Tibial artery (tissue), 4 donors: Measurements from ENCODE around the gene ZNF556.
A peak's percentile ranks its signal among the peaks of the same experiment; 100 is the strongest.

Experiments used
- DNase-seq, 2 donors: peaks; one replicate each; pipeline ENCODE4 v3.0.0-alpha.2; 2019
- H3K27ac ChIP-seq, 2 donors: fragments of 200-600 bp; sonication (generic) in 1 of 2; 1 replicate in 1 of 2; 2 replicates in 1 of 2; pipeline ENCODE4 v1.5.1; 2018 to 2019; ENCODE audit warnings: mild to moderate bottlenecking in 1 of 2
- H3K27me3 ChIP-seq, 2 donors: fragments of 200-600 bp; sonication (generic) in 1 of 2; one replicate each; pipeline versions ENCODE4 v1.5.1 to v1.6.0; 2016 to 2019
- H3K36me3 ChIP-seq, 3 donors: fragments of 200-600 bp; sonication (generic) in 2 of 3; one replicate each; pipeline ENCODE4 v1.5.1; 2016 to 2019; ENCODE audit warnings: mild to moderate bottlenecking in 2 of 3
- H3K4me1 ChIP-seq, 4 donors: fragments of 200-600 bp; sonication (generic) in 2 of 4; 1 replicate in 3 of 4; 2 replicates in 1 of 4; pipeline ENCODE4 v1.5.1; 2016 to 2019
- H3K4me3 ChIP-seq, 2 donors: fragments of 200-600 bp; sonication (generic) in 1 of 2; 1 replicate in 1 of 2; 2 replicates in 1 of 2; pipeline ENCODE4 v1.5.1; 2018 to 2019; ENCODE audit warnings: mild to moderate bottlenecking in 2 of 2
- H3K9me3 ChIP-seq, 3 donors: fragments of 200-600 bp; sonication (generic) in 1 of 3; one replicate each; pipeline ENCODE4 v1.5.1; 2016 to 2019
- CTCF ChIP-seq, 2 experiments: fragments of 200-600 bp in 1 of 2; fragments of 450-650 bp in 1 of 2; IDR thresholded peaks; one replicate each; pipeline ENCODE4 v1.5.1; 2017 to 2019; ENCODE audit warnings: antibody characterized with exemption in 2 of 2, mild to moderate bottlenecking in 1 of 2, moderate library complexity in 1 of 2
- intact Hi-C: fragments of 100-400 bp; cut with DNase I; formaldehyde crosslinking; loops from one replicate; pipeline ENCODE4 v1.15.0; 2023; ENCODE audit warnings: low total_unique reads

ZNF556 gene

GRCh38 chr19:2867025-2867991 lies at the start of gene ZNF556:
Gene ZNF556 (plus strand): TSS chr19:2867335. CDS start chr19:2867422, 87 bp downstream.
- Histone ChIP-seq H3K27me3 (no peaks in the 10 kb centered on the region), H3K9me3 (no peaks in the 10 kb centered on the region), H3K4me3 (no peak within 1 kb of the TSS), H3K4me1 (no peaks in the 10 kb centered on the region), H3K27ac (no peak within 1 kb of the TSS), H3K36me3 (no peaks in the 10 kb centered on the region)
- intact Hi-C loops = no loop called here
- no peak for DNase-seq
- no peak for TF ChIP-seq CTCF (IDR thresholded peaks at IDR 0.05)

- peak; percentile 97 for DNase-seq
- H3K9me3 ChIP-seq = no peaks in the 10 kb centered on the region
- intact Hi-C loops = no loop called here
- H3K27ac ChIP-seq = peak within 1 kb of the TSS; percentile 59 to 79
- peak; percentile 98 for TF ChIP-seq CTCF (IDR thresholded peaks at IDR 0.05)
- H3K4me3 ChIP-seq = peak within 1 kb of the TSS; percentile 83 to 95
- H3K4me1 ChIP-seq = peaks cover 0 to 17% (median 7%) of the 10 kb centered on the region in 4 donors
- H3K27me3 ChIP-seq = no peaks in the 10 kb centered on the region
- H3K36me3 ChIP-seq = peaks cover 4 to 24% (median 9%) of the 10 kb centered on the region in 3 donors
Measured at GRCh38 chr19:2819540-2820111, 47.5 kb upstream of the ZNF556 start, which contains the start of gene ZNF554. Gene ZNF554 (plus strand): TSS chr19:2819868. CDS start chr19:2820072, 204 bp downstream.

DNA sequence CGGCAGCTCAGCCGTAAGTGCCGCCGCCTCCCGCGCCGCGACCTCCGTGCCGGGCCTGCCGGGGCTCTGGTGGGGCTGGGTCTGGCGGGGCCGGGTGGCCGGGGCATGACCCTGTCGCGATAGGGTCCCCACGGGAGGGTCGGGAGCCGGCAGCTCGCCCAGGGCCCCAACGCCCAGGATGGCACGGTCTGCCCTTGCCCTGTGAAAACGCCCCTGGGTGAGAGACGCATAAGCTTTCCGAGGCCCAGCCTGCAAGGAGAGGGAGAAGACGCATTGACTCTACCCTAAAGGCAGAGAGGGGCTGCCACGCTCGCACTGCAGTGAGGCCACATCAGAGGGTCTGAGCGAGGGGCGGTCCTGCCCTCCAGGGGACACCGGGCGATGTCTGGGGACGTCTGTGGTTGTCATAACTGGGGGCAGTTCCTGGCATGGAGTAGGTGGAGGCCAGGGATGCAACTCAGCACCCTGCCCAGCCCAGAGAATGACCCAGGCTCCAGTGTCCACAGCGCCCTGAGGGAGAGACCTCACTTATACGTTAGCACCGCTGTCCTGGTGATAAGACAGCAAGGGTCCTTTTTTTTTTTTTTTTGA lies 46.9 kb upstream of the ZNF556 start:
- peak overlapping the region; percentile 83 to 95 for H3K4me3 ChIP-seq
- no peak for DNase-seq
- peaks cover 4 to 24% (median 9%) of the 10 kb centered on the region in 3 donors for H3K36me3 ChIP-seq
- intact Hi-C loops = no loop called here
- H3K4me1 ChIP-seq = peaks cover 0 to 17% (median 7%) of the 10 kb centered on the region in 4 donors
- no peak for TF ChIP-seq CTCF (IDR thresholded peaks at IDR 0.05)
- H3K9me3 ChIP-seq = no peaks in the 10 kb centered on the region
- peak overlapping the region; percentile 59 to 79 for H3K27ac ChIP-seq
- no peaks in the 10 kb centered on the region for H3K27me3 ChIP-seq

DNA sequence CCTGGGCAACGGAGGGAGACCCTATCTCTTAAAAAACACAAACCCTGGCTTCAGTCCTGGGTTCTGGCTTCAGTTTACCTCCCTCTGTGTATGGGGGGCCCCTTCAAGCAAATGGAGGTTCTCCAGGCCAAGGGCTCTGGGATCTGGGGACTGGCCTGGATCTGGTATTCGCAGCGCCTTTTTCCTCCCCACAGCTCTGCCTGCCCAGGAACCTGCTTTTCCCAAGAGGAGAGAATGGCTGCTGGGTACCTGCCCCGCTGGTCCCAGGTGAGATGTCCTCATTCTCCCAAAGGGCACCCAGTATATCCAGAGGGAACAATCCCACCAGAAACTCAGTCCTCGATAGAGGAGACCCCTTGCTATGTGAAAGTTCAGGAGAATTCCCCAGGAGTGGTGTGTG lies 44.3 kb upstream of the ZNF556 start:
- intact Hi-C loops = no loop called here
- DNase-seq = no peak
- Histone ChIP-seq H3K9me3 (no peaks in the 10 kb centered on the region), H3K27ac (no peak overlapping the region), H3K4me1 (peaks cover 0 to 17% (median 7%) of the 10 kb centered on the region in 4 donors), H3K4me3 (no peak overlapping the region), H3K27me3 (no peaks in the 10 kb centered on the region), H3K36me3 (peaks cover 10 to 44% (median 24%) of the 10 kb centered on the region in 3 donors)
- no peak for TF ChIP-seq CTCF (IDR thresholded peaks at IDR 0.05)

GRCh38 chr19:2823646-2824045 lies 43.5 kb upstream of the ZNF556 start:
- Histone ChIP-seq H3K4me3 (no peak overlapping the region), H3K36me3 (peaks cover 16 to 52% (median 32%) of the 10 kb centered on the region in 3 donors), H3K4me1 (peaks cover 0 to 17% (median 7%) of the 10 kb centered on the region in 4 donors), H3K27ac (no peak overlapping the region), H3K27me3 (no peaks in the 10 kb centered on the region), H3K9me3 (peaks cover 0 to under 1% (median 0%) of the 10 kb centered on the region in 3 donors)
- no peak for DNase-seq
- intact Hi-C loops = no loop called here
- no peak for TF ChIP-seq CTCF (IDR thresholded peaks at IDR 0.05)
